Measurements from ENCODE around the gene ZNF181.

ZNF181 gene

DNA sequence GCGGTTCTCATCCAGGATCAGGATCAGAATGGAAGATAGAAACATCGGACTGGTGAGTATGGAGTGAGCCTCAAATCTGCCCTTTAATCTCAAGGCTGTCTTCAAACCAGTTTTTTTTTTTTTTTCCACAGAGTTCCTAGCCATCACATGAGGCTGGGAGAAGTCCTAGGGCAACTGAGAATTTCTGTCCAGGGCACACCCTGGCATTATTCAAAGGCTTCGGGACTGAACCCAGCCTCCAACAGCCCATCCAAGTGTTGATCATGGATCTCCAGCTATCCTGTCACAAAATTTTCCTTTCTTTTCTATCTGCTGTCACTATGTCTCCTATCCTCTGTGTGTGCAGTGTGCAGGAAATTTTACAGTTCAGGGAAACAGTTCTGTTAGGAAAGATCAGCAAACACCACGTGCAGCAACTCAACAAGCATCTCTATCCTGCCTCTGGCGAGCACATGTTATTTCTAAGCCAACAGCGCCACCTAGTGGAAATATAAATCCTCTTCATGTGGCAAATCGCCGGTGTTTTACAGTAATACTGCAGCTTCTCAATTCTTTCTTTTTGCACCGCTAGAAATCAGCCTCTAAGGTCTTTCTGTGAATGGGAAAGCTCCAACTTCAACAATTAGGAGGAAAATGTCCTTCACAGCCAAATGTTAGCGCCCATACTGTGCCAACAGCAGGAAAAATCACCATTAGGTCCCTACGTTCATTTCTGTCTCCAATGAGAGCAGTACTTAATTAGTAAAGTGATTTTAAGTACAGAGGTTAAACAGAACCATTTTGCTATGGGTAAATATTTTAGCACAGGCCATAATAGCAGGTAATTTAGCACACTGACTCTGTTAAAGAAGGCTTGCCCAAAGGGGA is 21.4 kb upstream of the ZNF181 start:
- DNase-seq (ENCODE audit: insufficient read length, low spot score) (no peak), FAIRE-seq (peak; percentile 90)
- TF ChIP-seq POLR2A (IDR thresholded peaks at IDR 0.05; ENCODE audit: low read depth, low read length) (no peak), PAX5 (IDR thresholded peaks at IDR 0.05; ENCODE audit: insufficient read depth, low read length, severe bottlenecking) (no peak), POLR2AphosphoS5 (IDR thresholded peaks at IDR 0.05; ENCODE audit: low read depth, low read length) (no peak), POU2F2 (IDR thresholded peaks at IDR 0.05; ENCODE audit: low read depth, low read length) (no peak), TAF1 (IDR thresholded peaks at IDR 0.05; ENCODE audit: low read depth, low read length) (no peak), SPI1 (IDR thresholded peaks at IDR 0.05; ENCODE audit: low read depth, low read length) (no peak)

GRCh38 chr19:34713262-34713637 is 20.8 kb upstream of the ZNF181 start:
- TF ChIP-seq POLR2A (IDR thresholded peaks at IDR 0.05; ENCODE audit: low read depth, low read length) (no peak), TAF1 (IDR thresholded peaks at IDR 0.05; ENCODE audit: low read depth, low read length) (no peak), PAX5 (IDR thresholded peaks at IDR 0.05; ENCODE audit: insufficient read depth, low read length, severe bottlenecking) (no peak), POU2F2 (IDR thresholded peaks at IDR 0.05; ENCODE audit: low read depth, low read length) (no peak), SPI1 (IDR thresholded peaks at IDR 0.05; ENCODE audit: low read depth, low read length) (no peak), POLR2AphosphoS5 (IDR thresholded peaks at IDR 0.05; ENCODE audit: low read depth, low read length) (no peak)

DNA sequence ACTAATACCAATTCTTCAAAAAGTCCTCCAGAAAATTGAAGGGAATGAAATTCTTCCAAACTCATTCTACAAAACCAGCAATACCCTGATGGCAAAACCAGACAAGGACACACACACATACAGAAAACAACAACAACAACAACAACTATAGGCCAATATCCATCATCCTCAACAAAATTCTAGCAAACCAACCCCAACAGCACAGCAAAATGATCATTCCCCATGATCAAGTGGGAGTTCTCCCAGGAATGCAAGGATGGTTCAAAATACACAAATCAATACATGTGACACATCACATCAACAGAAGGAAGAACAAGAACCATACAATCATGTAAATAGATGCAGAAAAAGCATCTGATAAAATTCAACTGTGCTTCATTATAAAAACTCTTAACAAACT is 18.7 kb upstream of the ZNF181 start:
- no peak for DNase-seq (ENCODE audit: insufficient read length, low spot score)
- TF ChIP-seq TAF1 (IDR thresholded peaks at IDR 0.05; ENCODE audit: low read depth, low read length) (no peak), POLR2A (IDR thresholded peaks at IDR 0.05; ENCODE audit: low read depth, low read length) (no peak), POLR2AphosphoS5 (IDR thresholded peaks at IDR 0.05; ENCODE audit: low read depth, low read length) (no peak), PAX5 (IDR thresholded peaks at IDR 0.05; ENCODE audit: insufficient read depth, low read length, severe bottlenecking) (no peak), SPI1 (IDR thresholded peaks at IDR 0.05; ENCODE audit: low read depth, low read length) (no peak), POU2F2 (IDR thresholded peaks at IDR 0.05; ENCODE audit: low read depth, low read length) (no peak)
- no peak for FAIRE-seq

More at GRCh38 chr19:34713262-34713637, 20.8 kb upstream of the ZNF181 start:
- FAIRE-seq: no peak
- no peak for DNase-seq (ENCODE audit: insufficient read length, low spot score)

DNA sequence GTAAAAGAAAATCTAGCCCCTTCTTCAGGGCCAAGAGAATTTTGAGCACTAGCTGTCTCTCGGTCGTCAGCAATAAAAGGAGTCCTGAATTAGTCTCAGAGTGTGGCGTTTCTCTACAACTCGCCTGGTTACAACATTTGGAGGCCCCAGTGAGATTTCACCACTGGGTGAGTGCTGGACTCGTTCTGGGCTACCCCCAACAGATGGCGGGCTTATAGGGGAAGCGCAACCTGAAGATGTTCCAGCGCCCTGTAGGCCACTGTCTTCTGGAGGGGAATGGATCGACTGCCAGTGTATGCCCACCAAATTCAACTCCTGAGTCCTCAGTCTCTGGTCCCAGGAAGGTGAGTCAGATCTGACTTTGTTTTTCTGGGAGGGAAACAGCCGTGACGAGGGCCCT is 11.7 kb upstream of the ZNF181 start:
- TF ChIP-seq POU2F2 (IDR thresholded peaks at IDR 0.05; ENCODE audit: low read depth, low read length): no peak
- TF ChIP-seq POLR2AphosphoS5 (IDR thresholded peaks at IDR 0.05; ENCODE audit: low read depth, low read length): no peak
- TF ChIP-seq TAF1 (IDR thresholded peaks at IDR 0.05; ENCODE audit: low read depth, low read length): no peak
- no peak for TF ChIP-seq SPI1 (IDR thresholded peaks at IDR 0.05; ENCODE audit: low read depth, low read length)
- TF ChIP-seq POLR2A (IDR thresholded peaks at IDR 0.05; ENCODE audit: low read depth, low read length): no peak
- no peak for TF ChIP-seq PAX5 (IDR thresholded peaks at IDR 0.05; ENCODE audit: insufficient read depth, low read length, severe bottlenecking)
- DNase-seq (ENCODE audit: insufficient read length, low spot score) (no peak), FAIRE-seq (no peak)

GRCh38 chr19:34725400-34725799 is 8.6 kb upstream of the ZNF181 start:
- no peak for TF ChIP-seq SPI1 (IDR thresholded peaks at IDR 0.05; ENCODE audit: low read depth, low read length)
- FAIRE-seq (no peak), DNase-seq (ENCODE audit: insufficient read length, low spot score) (no peak)

GRCh38 chr19:34731019-34731829 is 2.8 kb upstream of the ZNF181 start:
- TF ChIP-seq POLR2A (IDR thresholded peaks at IDR 0.05; ENCODE audit: low read depth, low read length): no peak
- FAIRE-seq (no peak), DNase-seq (ENCODE audit: insufficient read length, low spot score) (no peak)

DNA sequence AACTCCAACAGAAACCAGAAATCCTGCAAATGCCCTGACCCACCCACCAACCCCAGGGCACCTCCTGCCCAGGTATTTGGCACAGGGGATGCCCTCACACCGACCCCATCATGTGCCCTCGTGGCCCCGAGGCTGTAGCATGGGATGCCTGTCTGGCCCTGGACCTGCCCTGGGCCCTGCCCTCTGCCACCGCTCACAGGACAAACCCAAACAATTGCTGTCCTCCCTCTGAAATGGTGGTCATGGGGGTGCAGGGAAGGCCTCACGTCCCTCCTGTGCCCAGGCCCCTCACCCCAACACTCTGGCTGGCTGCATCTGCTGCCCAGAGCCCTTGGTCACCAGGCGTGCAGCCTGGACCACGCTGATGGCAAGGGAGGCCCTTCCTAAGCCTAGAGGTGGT is 2.1 kb upstream of the ZNF181 start:
- no peak for FAIRE-seq
- no peak for DNase-seq (ENCODE audit: insufficient read length, low spot score)
- TF ChIP-seq TAF1 (IDR thresholded peaks at IDR 0.05; ENCODE audit: low read depth, low read length) (no peak), POLR2A (IDR thresholded peaks at IDR 0.05; ENCODE audit: low read depth, low read length) (no peak), PAX5 (IDR thresholded peaks at IDR 0.05; ENCODE audit: insufficient read depth, low read length, severe bottlenecking) (no peak), POU2F2 (IDR thresholded peaks at IDR 0.05; ENCODE audit: low read depth, low read length) (no peak), POLR2AphosphoS5 (IDR thresholded peaks at IDR 0.05; ENCODE audit: low read depth, low read length) (no peak), SPI1 (IDR thresholded peaks at IDR 0.05; ENCODE audit: low read depth, low read length) (no peak)

DNA sequence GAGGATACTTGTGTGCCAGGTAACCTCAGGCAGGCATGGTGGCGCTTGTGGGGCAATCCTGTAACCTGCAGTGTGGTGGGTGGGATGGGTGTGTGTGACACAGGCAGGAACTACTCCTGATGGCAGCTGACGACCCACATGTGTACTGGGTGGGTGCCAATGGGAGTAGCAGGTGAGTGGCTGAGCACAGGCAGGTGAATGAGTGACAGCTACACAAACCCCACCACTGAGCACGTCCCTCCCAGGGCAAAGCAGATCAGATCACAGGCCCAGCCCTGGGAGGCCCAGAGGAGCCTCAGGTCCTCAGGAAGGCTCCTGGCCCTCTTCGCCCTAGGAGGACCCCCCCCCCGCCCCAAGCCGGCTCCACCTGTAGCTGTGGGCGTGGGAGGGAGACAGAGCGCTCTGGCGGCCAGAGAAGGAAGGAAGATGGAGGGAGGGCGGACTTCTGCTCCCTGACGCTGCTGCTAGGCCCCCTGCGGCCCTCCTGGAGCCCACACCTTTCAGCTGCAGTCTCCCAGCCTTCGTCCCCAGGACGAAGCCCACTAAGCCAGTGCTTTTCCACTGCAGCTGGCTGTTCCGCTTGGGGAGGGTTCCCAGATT is 1.3 kb upstream of the ZNF181 start:
- no peak for TF ChIP-seq POU2F2 (IDR thresholded peaks at IDR 0.05; ENCODE audit: low read depth, low read length)
- TF ChIP-seq PAX5 (IDR thresholded peaks at IDR 0.05; ENCODE audit: insufficient read depth, low read length, severe bottlenecking): no peak
- TF ChIP-seq TAF1 (IDR thresholded peaks at IDR 0.05; ENCODE audit: low read depth, low read length): no peak
- TF ChIP-seq POLR2AphosphoS5 (IDR thresholded peaks at IDR 0.05; ENCODE audit: low read depth, low read length): no peak
- TF ChIP-seq POLR2A (IDR thresholded peaks at IDR 0.05; ENCODE audit: low read depth, low read length): no peak
- no peak for TF ChIP-seq SPI1 (IDR thresholded peaks at IDR 0.05; ENCODE audit: low read depth, low read length)
- FAIRE-seq (no peak), DNase-seq (ENCODE audit: insufficient read length, low spot score) (no peak)

DNA sequence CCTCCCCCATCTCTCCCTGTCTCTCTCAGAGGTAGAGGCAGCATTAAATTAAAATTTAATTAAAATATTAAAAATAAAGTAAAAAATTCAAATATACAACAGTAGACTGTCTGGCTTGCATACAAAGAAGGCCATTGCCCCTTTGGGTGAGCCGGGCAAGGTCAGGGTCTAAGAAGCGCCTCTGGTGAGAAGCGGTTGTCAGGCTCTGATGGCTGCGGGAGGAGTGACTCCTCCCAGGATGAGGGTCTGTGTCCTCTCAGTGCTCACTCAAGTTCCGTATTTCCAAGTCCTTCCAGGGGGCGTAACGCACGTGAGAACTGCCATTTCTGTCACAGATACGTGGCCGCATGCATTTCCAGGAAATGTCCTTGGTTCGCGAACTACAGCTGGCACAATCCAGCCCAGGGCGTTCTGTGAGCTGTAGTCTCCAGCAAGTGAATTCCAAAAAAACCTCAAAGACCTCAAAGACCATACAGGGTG is 737 bp upstream of the ZNF181 start:
- FAIRE-seq: no peak
- no peak for DNase-seq (ENCODE audit: insufficient read length, low spot score)
- TF ChIP-seq POU2F2 (IDR thresholded peaks at IDR 0.05; ENCODE audit: low read depth, low read length): no peak
- no peak for TF ChIP-seq TAF1 (IDR thresholded peaks at IDR 0.05; ENCODE audit: low read depth, low read length)
- no peak for TF ChIP-seq POLR2AphosphoS5 (IDR thresholded peaks at IDR 0.05; ENCODE audit: low read depth, low read length)
- no peak for TF ChIP-seq PAX5 (IDR thresholded peaks at IDR 0.05; ENCODE audit: insufficient read depth, low read length, severe bottlenecking)
- no peak for TF ChIP-seq POLR2A (IDR thresholded peaks at IDR 0.05; ENCODE audit: low read depth, low read length)
- no peak for TF ChIP-seq SPI1 (IDR thresholded peaks at IDR 0.05; ENCODE audit: low read depth, low read length)

Data from GM12891 (cell line).